GM18873 (cell line): ENCODE measurements around the gene PAAF1.

ENCODE experiments used
- ATAC-seq: cut with Tn5 transposase; IDR thresholded peaks from one replicate; pipeline ENCODE4 v1.9.1; 2021; ENCODE audit warnings: mild to moderate bottlenecking, moderate library complexity, moderate number of reproducible peaks; ENCODE audit not compliant: unreplicated experiment, low FRiP score

The PAAF1 gene

GRCh38 chr11:73942010-73942409 is 65.2 kb downstream of the PAAF1 start:
- ATAC-seq, result no peak

DNA sequence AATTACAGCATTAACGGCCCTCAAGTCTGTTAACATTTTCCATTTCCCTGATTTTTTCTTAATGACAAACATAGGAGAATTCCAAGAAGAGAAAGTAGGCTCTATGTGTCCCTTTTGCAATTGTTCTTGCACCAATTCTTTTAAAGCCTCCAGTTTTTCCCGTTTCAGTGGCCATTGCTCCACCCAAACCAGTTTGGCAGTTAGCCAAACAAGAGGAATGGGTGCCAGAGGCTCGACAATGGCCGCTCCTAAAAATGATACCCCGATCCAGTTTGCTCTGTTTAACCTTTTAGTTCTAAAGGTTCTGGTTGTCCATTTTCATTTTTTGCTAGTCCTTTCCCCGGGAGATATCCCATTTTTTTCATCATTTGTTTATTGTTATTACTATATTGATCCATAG is 67.3 kb downstream of the PAAF1 start:
- ATAC-seq, result no peak

- ATAC-seq, result no peak
Measured at GRCh38 chr11:73944901-73945300, 68.1 kb downstream of the PAAF1 start.

DNA sequence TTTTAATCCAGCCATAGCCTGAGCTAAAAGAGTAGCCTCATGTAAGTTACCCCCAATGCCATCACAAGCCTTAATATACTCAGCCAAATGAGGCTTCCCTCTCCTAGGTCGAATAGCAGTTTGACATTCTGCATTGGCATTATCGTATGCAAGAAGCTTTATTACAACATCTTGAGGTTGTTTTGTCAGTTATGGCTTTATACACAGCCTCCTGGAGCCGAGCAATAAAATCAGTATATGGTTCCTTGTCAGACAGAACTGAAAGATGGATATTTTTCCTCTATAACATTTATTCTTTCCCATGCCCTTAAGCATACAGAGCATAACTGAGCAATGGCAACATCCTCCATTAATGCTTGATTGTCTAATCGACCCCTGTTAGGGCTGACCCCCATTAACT is 68.6 kb downstream of the PAAF1 start:
- no peak for ATAC-seq

GRCh38 chr11:73946798-73947458 is 70.1 kb downstream of the PAAF1 start:
- no peak for ATAC-seq

DNA sequence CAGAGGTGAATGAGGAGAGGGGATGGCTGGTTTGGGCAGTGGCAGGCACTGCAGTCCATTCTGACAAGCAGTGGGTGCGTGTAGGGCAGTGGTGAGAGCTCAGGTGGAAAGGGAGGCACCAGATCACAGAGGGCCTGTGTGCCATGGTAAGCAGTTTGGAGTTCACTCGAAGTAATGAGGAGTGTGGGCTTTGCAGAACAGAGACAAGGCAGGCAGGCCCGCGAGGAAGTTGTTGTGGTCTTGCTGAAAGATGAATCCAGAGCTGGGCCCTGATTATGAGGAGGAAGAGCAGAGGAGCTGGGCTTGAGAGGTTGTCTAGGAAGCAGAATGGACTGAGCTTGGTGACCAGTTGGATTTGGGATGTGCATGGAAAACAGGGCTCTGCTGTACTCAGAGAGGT is 72.4 kb downstream of the PAAF1 start:
- no peak for ATAC-seq

- ATAC-seq, result no peak
Measured at GRCh38 chr11:73949912-73950311, 73.1 kb downstream of the PAAF1 start.

GRCh38 chr11:73950869-73951710 is 74.3 kb downstream of the PAAF1 start, which contains the start of gene DNAJB13:
DNAJB13 (plus strand) TSS chr11:73951026; CDS start chr11:73951070, 44 bp downstream.
- peak; percentile 87 for ATAC-seq

GRCh38 chr11:73951797-73952196 is 75.0 kb downstream of the PAAF1 start:
- ATAC-seq, result no peak

- ATAC-seq, result no peak
Measured at GRCh38 chr11:73956876-73957653, 80.3 kb downstream of the PAAF1 start.

GRCh38 chr11:73957654-73958361 is 81.0 kb downstream of the PAAF1 start:
- ATAC-seq, result no peak

DNA sequence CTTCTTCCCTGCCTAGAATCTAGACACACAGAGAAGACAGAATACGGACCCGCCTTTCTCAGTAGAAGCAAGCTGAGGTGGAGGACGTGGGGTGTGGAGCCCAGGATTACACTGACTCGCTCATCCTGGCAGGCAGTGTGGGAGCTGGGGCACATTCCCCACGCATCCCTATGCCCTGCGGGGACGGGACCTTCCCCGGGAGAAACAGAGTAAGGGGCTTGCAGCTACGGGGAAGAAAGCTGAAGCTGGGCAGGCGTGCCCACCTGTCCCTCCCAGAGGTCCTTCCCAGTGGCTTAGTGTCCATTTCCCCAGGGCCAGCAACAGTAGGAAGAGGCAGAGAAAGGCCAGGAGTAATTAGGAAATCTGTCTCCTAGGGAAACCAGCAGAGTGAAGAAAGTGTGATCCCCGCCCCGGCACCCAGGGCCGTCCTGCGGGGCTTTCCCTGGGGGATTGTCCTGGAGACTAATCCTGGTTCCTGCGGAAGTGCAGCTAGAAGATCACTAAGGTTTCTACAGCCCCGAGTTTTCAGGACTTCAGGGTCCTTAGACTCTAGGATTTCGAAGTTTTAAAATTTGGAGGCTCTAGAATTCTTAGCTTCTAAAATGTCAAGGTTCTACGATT is 81.8 kb downstream of the PAAF1 start:
- ATAC-seq, result no peak

GRCh38 chr11:73961321-73961720 is 84.5 kb downstream of the PAAF1 start:
- no peak for ATAC-seq

DNA sequence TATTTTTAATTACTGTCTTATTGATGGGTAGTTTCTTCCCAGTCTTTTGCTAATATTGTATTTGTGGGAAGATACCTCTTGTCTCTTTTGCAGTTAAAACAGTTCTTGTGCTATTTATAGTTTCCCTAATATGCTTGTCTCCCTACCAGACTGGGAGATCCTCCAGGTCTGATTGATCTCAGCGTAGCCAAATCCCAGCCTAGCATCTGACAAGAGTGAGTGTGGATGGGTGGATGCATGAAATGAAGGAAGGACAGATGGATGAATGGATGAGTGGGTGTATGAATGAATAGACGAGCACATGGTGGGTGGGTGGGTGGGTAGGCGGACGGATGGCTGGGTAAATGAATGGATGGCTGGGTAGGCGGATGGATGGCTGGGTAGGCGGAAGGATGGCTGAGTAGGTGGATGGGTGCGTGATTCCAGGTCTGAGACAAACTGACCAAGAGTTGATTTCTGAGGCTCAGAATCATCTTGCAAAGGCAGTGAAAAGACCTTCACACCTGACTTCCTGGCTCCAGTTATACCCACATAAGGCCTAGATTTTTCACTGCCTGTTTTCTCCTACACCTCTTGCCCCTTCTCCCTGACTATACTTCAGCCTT is 85.4 kb downstream of the PAAF1 start:
- no peak for ATAC-seq

DNA sequence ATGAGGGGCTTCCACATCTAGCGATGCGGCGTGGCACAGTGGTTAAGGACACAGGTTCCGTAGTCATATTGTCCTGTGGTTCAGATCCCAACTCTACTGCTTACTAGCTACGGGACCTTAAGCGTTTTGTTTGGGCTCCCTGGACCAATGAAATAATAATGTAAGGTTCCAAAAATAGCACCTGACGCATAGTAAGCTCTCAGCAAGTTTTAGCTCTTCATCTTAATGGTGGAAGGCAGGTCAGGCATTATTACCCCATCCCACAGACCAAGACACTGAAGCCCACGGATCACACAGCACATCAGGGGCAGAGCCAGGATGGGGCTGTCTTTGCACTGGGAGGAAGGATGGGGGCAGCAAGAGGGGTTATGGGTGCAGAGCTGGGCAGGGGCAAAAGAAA is 87.1 kb downstream of the PAAF1 start:
- ATAC-seq, result no peak

- ATAC-seq, result no peak
Measured at GRCh38 chr11:73965076-73965763, 88.4 kb downstream of the PAAF1 start.

DNA sequence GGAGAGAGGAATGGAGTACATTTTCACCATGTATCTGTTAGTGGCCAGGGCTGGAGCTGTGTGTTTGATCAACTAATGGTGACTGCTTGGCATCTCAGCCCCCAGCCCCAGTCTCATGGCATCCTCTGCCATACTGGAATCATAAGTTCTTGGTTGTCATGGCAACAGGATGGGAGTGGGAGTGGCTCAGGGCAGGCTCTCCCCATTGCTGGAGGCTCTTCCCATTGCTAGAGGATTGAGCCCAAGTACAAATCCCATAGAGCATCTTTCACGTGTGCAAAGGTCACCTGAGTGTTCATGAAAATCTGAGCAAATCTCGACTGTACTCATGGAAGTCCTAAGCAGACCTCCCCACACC is 88.9 kb downstream of the PAAF1 start:
- no peak for ATAC-seq

- no peak for ATAC-seq
Measured at GRCh38 chr11:73968356-73968966, 91.7 kb downstream of the PAAF1 start.

- no peak for ATAC-seq
Measured at GRCh38 chr11:73969091-73969490, 92.3 kb downstream of the PAAF1 start.
